ENCODE measurements around the gene GPR39.

- TF ChIP-seq CTCF (IDR thresholded peaks at IDR 0.05) (no peak), ZFX (IDR thresholded peaks at IDR 0.05; ENCODE audit: borderline replicate concordance) (no peak)
These were observed 172.0 kb downstream of the GPR39 start for GRCh38 chr2:132588576-132588975.

Measured in 22Rv1 (cell line).